ENCODE data around the gene ERBB2.

Gene ERBB2

DNA sequence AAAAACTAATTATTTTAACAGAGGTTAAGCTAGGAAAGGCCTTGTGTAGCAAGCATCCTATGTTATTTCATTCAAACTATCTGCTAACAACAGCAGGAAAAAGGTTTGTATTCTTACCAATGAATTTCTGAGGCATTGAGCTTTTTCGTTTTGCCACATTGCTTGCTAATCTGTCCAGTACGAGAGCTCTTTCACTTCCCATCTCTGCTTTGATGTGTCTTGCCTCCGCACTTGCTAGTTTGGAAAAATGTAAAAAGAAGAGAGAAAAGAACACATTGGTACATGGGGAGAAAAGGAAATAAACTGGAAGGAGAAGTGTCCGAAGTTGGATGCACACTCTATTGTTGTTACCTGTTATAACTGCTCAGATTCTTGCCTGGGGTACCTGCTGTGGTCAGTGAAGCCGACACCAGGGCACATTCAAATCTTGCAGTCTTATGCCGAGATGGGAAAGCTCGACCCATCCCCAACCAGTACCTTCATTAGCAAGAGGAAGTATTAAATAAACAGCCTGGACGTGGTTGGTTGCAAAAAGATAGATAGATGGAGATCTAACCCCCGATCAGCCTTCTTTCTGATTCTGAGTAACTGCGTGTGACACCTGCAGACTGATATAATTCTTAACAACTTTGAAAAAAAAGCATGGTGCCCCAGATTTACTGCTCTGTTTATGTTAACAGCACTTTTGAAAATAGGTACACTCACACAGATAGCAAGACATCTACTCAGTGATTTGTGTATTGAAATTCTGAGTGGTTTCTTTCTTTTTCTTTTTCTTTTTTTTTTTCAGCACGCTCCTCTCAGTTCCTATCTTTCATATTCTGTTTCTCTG is 77.9 kb downstream of the ERBB2 start:
- H3K27me3 ChIP-seq (replicated peaks), result peaks cover 11% of the 10 kb centered on the region
- no peaks in the 10 kb centered on the region for H3K36me3 ChIP-seq (replicated peaks)
- in situ Hi-C loops (cut with HindIII; ENCODE audit: low pct_ligation_motif_present, low sequenced_read_pairs), result no loop called here
- TF ChIP-seq, protein P1, sequence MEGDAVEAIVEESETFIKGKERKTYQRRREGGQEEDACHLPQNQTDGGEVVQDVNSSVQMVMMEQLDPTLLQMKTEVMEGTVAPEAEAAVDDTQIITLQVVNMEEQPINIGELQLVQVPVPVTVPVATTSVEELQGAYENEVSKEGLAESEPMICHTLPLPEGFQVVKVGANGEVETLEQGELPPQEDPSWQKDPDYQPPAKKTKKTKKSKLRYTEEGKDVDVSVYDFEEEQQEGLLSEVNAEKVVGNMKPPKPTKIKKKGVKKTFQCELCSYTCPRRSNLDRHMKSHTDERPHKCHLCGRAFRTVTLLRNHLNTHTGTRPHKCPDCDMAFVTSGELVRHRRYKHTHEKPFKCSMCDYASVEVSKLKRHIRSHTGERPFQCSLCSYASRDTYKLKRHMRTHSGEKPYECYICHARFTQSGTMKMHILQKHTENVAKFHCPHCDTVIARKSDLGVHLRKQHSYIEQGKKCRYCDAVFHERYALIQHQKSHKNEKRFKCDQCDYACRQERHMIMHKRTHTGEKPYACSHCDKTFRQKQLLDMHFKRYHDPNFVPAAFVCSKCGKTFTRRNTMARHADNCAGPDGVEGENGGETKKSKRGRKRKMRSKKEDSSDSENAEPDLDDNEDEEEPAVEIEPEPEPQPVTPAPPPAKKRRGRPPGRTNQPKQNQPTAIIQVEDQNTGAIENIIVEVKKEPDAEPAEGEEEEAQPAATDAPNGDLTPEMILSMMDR (IDR thresholded peaks at IDR 0.05; ENCODE audit: low read depth, low read length, missing control alignments), result no peak
- no peak overlapping the region for H3K27ac ChIP-seq
- H3K4me3 ChIP-seq (ENCODE audit: low read depth, low read length), result no peak overlapping the region
- DNase-seq, result no peak
